ENCODE data around the gene RPP30.

RPP30 gene

DNA sequence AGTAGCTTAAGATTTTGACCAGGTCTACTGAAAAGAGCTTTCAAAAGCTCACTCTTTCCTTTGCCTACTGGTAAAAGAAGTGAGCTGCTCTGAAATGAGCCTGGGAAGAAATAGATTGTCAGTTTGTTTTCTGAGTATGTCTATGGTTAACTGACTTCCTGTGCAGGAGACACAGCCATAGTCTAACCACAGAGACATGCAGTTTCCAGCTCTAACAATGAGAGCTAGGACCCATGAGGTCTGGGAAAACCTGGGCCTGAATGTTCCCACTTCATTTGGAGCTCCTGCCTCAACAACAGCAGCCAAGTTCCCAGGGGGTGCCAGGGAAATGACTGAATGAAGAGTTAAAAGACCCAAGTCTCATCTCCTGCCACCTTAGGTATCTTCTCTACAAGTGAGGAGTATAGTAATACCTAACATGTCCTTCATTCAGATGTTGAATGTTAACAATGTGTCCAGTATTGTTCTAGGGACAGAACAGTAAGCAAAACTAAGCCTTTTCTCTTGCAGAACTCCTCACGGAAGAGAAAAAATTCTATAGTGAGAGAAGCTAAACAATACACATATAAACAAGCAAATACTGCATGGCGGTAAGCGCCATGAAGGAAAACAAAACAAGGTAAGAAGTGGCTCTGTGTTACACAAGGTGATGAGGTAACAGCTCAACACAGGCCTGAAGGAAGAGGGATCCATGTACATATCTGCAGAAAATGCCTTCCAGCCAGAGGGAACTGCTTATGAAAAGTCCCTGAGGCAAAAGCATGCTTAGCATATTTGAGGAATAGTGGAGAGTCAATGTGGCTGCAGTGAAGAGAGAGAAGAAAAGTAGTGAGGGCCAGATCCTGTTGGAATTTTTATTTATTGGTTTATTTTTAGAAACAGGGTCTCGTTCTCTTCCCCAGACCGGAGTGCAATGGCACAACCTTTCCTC, 75.5 kb downstream of the RPP30 start:
- DNase-seq = no peak

Measured in NCI-H1105 (cell line).